Bronchus fibroblast of lung (primary cell): Measurements from ENCODE around the gene CATSPERE. TPM values are rescaled to one million over a fixed set of nuclear protein-coding genes. Genes with fewer than 3 reads are reported as not detected.

Experiments used
- total RNA-seq: library from RNA; depleted of rRNA; stranded (reverse); fragments of >200 nt; gene quantifications from 2 replicates; pipeline ENCODE4 v1.2.3, GENCODE V29; 2015

The CATSPERE gene
- total RNA-seq, result 0.15 and 0.50 TPM in 2 replicates

GRCh38 chr1:244461245-244462071 is at the start of gene CATSPERE:
CATSPERE (plus strand) TSS chr1:244461273; CDS start chr1:244461430, 157 bp downstream.

GRCh38 chr1:244451539-244451950 is 9.5 kb upstream of the CATSPERE start, which contains the start of gene ADSS2:
ADSS2 (minus strand) TSS chr1:244451909; CDS start chr1:244451817, 92 bp downstream.

GRCh38 chr1:244652623-244653438 is 191.8 kb downstream of the CATSPERE start, which contains the start of gene DESI2:
DESI2 (plus strand) TSS chr1:244653126; CDS start chr1:244653314, 188 bp downstream.

Other genes with a start within 250 kb of the CATSPERE start
- gene ADSS2, start 9.4 kb upstream of the CATSPERE start, total RNA-seq, result 31.5 and 35.0 TPM in 2 replicates
- 31.7 and 42.2 TPM in 2 replicates for gene DESI2, start 191.9 kb downstream of the CATSPERE start, total RNA-seq